HG02588 (cell line): ENCODE data around the gene ENO1.
"Not testable (repeated sequence)": the region's sequence is repeated elsewhere in the genome, so short reads cannot be mapped to it uniquely, and the experiment has no call there.

Source experiments
- ATAC-seq: cut with Tn5 transposase; IDR thresholded peaks from one replicate; pipeline ENCODE4 v1.9.1; 2021; ENCODE audit warnings: mild to moderate bottlenecking, moderate library complexity; ENCODE audit not compliant: unreplicated experiment

The ENO1 gene

DNA sequence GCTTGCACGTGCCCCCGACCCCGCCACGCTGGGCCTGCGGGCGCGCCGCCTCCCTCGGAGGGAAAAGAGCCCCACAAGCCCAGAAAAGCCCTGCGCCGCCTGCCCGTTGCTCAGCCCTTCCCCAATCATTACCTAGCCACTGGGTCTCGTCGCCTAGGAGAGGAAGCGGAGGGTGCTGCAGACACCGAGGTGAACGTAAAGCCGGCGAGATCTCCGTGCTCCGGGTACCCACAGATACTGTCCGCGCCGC is at the start of gene ENO1:
Gene ENO1, minus strand, starts transcription at position 239 of the 250 bp plus-strand sequence. CDS start 3,778 bp downstream, outside the sequence.
- ATAC-seq: peak; percentile 6

DNA sequence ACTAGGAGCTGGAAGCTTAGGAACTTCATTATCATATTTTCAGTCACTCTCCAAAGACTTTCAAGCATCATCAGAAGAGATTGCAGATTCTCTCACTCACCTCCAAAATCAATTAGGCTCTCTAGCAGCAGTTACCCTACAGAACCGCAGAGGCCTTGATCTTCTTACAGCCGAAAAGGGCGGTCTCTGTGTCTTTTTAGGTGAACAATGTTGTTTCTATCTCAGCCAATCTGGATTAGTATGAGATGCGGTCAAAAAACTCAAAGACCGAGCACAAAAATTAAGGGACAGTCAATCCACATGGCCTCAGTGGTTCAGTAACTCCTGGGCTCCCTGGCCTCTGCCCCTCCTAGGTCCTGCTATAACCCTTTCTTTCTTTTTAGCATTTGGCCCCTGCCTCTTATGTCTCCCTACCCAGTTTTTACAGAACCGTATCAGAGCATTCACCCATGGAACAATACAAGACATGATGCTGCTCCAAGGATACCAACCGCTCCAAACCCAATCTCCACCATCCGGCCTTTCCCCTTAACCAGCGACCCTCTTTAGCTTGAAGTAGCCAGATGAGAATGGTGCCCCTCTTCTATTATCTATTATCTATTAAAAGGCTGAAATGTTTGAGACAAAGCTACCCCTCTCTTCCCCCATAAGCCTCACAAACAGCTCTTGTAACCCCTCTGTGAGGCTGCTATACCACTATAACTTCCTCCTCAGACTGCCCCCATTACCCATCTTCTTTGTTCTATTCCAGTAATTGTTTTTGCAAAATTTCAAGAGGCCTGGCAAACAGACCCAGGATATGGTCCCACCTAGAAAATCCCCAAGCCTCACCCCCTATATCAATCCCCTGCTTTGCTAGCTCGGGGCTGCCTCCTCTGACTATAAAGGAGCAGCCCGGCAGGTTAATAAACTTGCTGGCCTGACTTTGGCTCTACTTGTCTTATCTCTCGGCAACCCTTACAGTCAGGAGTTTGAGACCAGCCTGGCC is 48.5 kb upstream of the ENO1 start:
- ATAC-seq: no peak

DNA sequence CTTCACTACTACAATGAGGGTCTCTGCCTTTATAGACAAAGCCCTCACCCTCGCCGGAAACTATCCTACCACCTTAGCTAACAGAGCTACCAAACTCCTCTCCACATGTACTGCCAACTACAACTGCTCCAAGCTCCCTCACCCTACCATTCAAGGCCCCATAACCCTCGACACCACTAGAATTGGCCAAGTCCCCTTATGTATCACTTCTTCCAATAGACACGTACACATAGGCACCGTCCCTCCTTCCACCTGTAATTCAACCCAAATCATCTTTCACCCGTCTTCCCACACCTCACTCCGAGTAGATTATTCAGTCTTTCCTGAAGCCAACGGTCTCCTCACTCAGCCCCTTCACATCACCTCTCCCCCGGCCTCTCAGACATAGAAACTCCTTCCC is 47.5 kb upstream of the ENO1 start:
- no peak for ATAC-seq

DNA sequence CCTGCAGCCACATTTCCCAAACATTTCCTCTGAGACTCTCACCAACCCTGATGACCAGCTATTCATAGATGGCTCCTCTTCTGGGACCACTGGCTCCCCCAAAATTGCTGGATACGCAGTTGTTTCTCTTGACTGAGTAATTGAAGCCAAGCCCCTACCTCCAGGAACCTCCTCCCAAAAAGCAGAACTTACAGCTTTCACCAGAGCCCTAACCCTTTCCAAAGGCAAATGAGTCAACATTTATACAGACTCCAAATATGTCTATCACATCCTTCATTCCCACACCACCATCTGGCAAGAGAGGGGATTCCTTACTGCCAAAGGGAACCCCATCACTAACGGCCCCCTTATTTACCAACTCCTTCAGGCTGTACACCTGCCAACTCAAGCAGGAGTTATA is 46.9 kb upstream of the ENO1 start:
- no peak for ATAC-seq

DNA sequence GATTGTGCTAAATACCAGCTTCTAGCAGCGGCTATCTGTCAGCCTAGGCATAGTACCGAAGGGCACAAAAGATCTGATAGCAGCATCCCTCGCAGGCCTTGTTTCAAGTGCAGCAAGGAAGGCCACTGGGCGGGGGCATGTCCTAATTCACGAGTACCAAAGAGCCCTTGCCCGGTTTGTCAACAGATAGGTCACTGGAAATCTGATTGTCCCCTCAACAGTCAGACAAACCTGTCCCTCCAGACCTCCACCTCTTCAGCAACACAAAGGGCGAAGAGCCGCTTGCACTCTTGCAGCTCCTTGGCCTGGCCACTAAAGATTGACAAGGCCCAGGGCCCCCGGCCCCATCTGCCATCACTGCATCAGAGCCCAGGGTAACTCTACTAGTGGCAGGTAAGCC is 44.5 kb upstream of the ENO1 start:
- ATAC-seq: no peak

DNA sequence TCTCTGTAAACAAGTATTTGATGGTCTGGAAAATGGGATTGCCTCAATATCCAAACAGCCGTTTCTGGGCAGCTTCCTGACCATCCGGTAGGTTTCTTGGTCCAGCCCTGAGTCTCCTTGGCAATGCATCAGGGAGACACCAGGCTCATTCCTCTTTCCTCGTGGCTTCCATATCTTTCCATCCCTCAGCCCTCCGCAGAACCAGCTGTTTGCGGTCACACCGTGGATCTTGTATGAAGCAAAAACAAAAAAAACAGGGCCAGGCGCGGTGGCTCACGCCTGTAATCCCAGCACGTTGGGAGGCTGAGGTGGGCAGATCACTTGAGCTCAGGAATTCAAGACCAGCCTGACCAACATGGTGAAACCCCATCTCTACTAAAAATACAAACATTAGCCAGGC is 39.0 kb upstream of the ENO1 start:
- ATAC-seq: not testable (repeated sequence)

DNA sequence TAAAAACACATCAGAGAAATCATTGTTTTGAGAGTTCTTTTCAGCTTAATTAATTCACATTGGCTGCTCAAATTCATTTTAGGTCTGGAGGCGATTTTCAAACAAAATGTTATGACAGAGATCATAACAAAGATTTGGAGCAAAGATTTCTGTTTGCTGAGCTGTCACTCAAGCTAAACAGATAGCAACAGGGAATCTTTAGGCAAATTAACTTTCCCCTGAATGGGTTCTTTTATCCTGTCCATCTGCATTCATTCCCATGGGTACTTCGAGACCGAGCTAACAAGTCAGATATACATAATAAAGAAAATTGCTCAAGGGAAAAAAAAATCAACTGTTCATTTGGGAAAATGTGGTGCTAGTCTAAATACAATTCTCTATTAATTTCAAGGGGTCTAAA is 37.0 kb upstream of the ENO1 start:
- no peak for ATAC-seq

DNA sequence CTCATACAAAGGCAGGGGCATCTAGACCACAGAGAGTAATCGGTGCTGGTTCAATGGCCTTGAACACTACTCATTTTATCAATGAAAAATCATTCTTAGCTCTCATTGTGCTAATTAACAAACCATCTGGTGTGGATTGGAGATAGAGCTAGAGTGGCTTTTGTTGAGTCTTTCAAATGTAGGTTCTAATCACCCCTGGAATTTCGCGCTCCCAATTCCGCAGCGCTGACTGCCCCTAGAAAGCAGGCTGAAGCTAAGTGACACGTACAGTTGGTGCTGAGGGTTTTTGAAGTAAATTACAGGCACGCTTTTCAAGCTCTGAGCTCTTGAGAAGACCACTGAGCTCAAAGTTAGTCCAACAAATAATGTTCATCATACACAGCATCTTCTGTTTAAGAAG is 36.0 kb upstream of the ENO1 start:
- no peak for ATAC-seq

DNA sequence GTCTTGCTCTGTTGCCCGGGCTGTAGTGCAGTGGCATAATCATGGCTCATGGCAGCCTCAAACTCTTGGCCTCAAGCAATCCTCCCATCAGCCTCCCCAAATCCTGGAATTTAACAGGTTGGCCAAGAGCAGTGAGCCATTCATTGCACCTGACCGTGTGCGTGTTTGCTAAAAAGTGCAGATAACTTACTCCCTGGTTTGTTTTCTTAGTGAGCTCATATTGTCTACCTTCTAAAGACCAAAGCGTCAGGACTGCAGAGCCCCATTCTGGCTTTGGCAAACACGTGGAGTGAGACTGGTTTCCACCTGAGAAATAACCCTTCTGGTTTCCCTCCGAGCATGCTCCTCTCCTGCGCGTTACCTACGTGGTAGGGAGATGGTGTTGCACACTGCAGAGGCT is 35.0 kb upstream of the ENO1 start:
- ATAC-seq: no peak

DNA sequence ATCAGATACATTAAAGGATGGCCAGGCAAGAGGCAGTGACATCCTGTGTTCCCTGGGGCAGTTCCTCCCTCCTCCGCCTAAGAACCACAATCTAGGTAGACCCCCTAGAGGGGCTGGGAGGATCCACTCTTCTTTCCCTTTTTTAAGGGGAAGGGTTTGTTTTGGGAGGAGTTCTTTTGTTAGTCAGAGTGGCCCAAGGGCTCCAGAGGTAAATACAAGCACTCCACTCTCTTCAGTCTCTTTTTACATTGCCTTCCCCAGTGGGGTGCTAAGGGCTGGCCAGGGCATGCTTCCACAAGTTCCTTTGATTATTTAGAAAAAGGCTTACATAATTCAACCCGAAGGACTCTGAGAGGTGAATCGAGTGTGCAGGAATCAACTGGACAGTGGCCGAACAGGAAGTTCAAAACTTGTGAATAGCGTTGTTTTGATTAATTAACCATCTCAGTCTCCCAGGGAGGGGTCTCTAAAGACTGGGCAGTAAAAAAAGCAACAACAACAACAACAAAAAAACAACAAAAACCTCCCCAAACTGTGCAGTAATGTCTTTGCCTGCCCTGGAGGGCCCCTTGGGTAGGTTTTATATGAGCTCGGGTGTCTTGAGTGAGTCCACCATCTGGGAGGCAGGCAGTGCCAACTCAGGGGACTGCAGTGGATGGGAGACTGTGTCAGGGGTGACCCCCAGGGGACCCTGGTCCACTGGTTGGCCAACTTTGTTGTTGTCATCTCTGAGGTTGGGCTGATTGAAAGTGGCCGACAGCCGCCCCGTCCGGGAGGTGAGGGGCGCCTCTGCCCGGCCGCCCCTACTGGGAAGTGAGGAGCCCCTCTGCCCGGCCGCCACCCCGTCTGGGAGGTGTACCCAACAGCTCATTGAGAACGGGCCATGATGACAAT is 33.2 kb upstream of the ENO1 start:
- ATAC-seq: no peak

DNA sequence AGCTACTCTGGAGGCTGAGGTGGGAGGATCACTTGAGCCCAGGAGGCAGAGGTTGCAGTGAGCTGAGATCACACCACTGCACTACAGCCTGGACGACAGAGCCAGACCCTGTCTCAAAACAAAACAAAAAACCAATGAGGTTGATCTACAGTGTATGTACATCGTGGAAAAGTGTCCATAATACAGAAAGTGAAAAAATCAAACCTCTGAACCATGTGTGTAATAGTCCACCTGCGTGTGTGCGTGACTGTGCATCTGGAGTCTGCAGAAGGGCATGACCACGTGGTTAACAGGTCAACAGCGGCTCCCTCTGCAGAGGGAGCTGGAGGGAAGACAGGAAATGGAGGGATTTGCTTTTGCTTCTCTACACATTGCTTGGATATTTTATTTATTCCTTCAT is 32.4 kb upstream of the ENO1 start:
- no peak for ATAC-seq

DNA sequence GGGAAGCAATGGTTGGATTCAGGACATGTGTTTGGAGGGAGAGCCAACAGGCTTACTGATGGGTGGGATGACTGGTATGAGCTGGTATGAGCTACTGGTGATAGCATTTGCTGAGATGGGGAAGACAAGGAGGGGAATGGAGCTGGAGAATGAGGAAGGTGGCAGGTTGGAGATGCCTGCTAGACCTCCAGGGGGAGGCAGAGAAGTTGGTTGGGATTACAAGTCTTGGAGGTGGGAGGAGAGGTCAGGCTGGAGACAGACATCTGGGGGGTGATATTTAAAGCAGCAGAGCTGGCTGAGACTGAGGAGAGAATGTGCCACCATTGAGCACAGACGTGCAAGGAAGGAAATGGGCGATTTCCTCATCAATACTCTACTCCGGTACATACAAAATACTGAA is 31.8 kb upstream of the ENO1 start:
- no peak for ATAC-seq

DNA sequence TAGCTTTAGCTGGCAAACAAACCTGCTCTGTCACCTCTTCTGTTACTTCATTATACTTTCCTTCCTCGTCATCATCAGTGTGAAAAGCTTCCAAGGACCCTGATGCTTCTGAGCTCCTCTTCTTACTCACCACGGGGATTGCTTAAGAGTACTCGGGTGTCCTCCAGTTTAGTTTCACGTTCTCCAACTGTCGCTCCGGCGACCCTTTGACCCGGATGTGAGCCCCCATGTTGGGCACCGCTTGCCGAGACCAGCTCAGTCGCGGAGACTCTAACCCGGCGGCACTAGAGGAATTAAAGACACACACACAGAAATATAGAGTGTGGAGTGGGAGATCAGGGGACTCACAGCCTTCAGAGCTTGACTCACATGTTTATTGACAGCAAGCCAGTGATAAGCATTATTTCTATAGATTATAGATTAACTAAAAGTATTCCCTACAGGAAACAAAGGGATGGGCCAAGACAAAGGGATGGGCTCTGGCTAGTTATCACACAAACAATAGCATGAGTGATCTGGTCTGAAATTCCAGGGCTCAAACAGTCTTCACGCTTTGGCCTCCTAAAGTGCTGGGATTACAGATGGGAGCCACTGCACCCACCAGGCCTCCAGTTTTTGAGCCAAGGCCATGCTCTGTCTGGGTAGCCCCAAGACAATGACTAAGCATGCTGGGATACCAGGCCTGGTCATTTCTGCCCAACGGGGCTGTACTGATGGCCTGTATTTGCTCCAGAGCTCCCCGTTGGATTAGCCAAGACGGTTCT is 30.1 kb upstream of the ENO1 start:
- no peak for ATAC-seq

DNA sequence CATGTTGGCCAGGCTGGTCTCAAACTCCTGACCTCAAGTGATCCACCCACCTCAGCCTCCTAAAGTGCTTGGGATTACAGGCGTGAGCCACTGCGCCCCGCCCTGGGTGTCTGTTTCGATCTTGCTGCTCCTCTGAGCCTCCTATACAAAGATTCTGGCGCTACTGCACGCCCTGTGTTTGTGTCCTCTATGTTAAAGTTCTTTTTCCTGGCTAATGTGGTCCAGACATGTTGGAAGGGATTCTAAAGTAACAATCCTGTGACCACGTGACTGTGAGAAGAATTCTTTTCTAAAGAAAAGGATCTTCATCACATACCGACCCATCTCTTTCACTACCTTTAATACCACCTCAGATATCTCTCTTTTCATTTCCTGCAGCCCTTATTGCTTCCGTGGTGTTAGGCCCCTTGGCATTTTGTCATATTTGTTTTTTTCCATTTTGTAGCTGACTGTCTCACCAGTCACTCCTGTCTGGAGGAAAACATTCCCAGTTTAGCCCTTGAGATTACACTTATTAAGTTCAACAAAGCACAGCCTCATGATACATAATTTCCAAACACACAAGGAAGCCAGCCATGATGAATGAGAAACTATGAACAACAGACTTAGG is 27.2 kb upstream of the ENO1 start:
- ATAC-seq: no peak

DNA sequence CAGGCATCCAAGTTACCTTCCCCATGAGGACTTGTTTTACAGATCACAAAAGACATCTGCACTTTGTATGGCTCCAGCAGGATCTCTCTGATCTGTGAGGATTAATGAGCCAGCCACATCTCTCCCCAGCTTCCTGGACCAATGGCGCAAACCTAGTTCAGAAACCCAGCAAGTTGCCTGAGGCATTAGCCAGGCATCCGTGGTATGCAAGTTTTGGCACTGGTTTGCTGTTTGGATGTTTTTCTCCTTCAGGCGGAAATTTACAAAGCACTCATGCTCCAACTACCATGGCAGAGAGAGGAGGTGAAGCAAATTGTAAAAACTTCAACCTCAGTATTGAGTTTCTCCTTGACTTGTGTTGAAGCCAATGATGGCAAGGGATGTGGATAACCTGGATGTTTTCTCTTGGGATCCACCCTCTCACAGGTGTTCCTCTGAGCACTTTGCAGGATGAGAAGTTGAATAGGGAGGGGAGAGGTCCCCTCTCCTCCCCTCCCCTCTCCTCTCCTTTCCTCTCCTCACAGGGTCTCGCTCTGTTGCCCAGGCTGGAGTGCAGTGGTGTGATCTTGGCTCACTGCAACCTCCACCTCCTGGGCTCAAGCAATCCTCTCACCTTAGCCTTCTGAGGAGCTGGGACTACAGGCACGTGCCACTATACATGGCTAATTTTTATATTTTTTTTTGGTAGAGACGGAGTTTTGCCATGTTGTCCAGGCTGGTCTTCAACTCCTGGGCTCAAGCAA is 25.6 kb upstream of the ENO1 start:
- no peak for ATAC-seq

DNA sequence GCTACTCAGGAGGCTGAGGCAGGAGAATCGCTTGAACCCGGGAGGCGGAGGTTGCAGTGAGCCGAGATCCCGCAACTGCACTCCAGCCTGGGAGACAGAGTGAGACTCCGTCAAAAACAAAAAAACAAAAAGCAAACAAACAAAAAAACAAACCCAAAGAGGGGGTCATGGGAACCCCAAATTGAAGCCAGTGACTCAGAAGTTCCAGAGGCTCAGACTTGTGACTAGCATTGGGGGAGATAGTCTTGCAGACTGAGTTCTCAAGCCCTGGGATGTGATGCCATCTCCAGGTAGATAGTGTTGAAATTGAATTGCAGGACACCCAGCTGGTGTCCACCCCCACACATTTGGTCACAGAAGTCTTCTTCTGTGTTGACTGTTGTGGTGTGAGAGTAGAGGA is 24.9 kb upstream of the ENO1 start:
- ATAC-seq: no peak

DNA sequence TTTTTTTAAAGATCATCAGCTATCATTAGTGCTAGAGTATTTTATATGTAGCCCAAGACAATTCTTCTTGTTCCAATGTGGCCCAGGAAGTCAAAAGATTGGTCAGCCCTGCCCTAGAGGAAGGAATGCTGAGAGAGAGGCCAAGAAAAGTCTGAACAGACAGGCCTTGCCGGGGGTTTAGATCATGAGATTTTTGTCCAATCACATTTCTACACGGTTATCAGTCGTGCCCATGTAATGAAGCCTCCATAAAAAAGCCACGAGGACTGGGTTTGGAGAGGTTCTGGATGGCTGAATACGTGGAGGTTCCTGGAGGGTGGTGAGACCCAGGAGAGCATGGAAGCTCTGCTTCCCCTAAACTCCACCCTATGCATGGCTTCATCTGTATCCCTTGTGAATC is 24.3 kb upstream of the ENO1 start:
- no peak for ATAC-seq

DNA sequence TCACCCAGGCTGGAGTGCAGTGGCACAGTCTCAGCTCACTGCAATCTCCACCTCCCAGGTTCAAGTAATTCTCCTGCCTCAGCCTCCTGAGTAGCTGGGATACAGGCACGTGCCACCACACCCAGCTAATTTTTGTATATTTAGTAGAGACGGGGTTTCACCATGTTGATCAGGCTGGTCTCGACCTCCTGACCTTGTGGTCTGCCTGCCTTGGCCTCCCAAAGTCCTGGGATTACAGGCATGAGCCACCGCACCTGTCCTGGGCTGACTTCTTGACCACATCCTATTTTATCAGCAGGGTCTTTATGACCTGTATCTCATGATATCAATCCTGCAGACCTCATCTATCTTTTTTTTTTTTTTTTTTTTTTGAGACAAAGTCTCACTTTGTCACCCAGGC is 22.2 kb upstream of the ENO1 start:
- ATAC-seq: not testable (repeated sequence)

DNA sequence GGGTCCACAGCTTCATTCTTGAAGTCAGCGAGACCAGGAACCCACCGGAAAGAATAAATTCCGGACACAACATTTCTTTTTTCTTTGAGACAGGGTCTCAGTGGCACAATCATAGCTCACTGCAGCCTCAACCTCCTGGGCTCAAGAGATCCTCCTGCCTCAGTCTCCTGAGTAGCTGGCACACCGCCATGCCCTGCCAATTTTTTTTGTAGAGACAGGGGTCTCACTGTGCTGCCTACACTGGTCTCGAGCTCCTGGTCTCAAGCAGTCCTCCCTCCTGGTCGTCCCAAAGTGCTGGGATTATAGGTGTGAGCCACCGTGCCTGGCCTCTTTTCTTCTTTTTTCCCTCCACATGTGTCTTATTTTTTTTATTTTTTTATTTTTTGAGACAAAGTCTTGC is 20.6 kb upstream of the ENO1 start:
- ATAC-seq: no peak

DNA sequence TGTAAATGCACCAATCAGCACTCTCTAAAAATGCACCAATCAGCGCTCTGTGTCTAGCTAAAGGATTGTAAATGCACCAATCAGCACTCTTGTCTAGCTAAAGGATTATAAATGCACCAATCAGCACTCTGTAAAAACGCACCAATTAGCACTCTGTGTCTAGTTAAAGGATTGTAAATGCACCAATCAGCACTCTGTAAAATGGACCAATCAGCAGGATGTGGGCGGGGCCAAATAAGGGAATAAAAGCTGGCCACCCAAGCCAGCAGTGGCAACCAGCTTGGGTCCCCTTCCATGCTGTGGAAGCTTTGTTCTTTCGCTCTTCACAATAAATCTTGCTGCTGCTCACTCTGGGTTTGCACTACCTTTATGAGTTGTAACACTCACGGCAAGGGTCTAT is 19.9 kb upstream of the ENO1 start:
- ATAC-seq: not testable (repeated sequence)
